Measurements from ENCODE around the gene C16orf96.

The C16orf96 gene

GRCh38 chr16:4532238-4532637 lies 23.9 kb upstream of the C16orf96 start:
- Histone ChIP-seq H2BK12ac (ENCODE audit: low read length) (no peak overlapping the region), H2AFZ (ENCODE audit: low read length) (no peak overlapping the region), H3K18ac (ENCODE audit: low read length) (no peak overlapping the region), H3K23ac (ENCODE audit: low read depth, low read length, poor library complexity) (no peak overlapping the region), H3K4me1 (ENCODE audit: control insufficient read depth in 2 of 2, insufficient read depth in 1 of 2, low read depth in 1 of 2, low read length in 2 of 2) (peaks cover 4 to 11% of the 10 kb centered on the region in 2 donors), H2AK5ac (ENCODE audit: low read depth, low read length) (no peak overlapping the region), H3K4ac (ENCODE audit: low read length) (no peak overlapping the region), H3K79me1 (ENCODE audit: low read depth, low read length) (peaks cover 11% of the 10 kb centered on the region), H2BK5ac (ENCODE audit: low read length) (no peak overlapping the region), H3K9me3 (replicated peaks in 1 of 2; ENCODE audit: control insufficient read depth in 2 of 2, insufficient read depth in 1 of 2, low read depth in 1 of 2, low read length in 2 of 2) (peaks cover 0 to 6% of the 10 kb centered on the region in 2 donors), H4K8ac (ENCODE audit: low read depth, low read length) (no peak overlapping the region), H3K36me3 (replicated peaks in 1 of 2; ENCODE audit: control insufficient read depth in 2 of 2, insufficient read depth in 2 of 2, low read length in 2 of 2) (peaks cover 14 to 50% of the 10 kb centered on the region in 2 donors), H3K14ac (ENCODE audit: low read length) (no peak overlapping the region), H2BK120ac (ENCODE audit: low read depth, low read length) (no peak overlapping the region), H3K4me2 (ENCODE audit: insufficient read depth, low read length, poor library complexity, severe bottlenecking) (no peak overlapping the region), H2BK15ac (ENCODE audit: low read length) (no peak overlapping the region), H3K9ac (ENCODE audit: low read depth, low read length, poor library complexity) (no peak overlapping the region), H3K27me3 (ENCODE audit: control insufficient read depth in 3 of 3, insufficient read depth in 3 of 3, low read depth in 1 of 3, low read length in 3 of 3) (no peaks in the 10 kb centered on the region), H3K27ac (replicated peaks; ENCODE audit: low read length) (no peak overlapping the region), H3K4me3 (ENCODE audit: low read length in 2 of 2) (no peak overlapping the region), H4K91ac (ENCODE audit: low read depth, low read length, poor library complexity) (no peak overlapping the region)
- WGBS, 2 donors (ENCODE audit: extremely low coverage in 2 of 2, insufficient read length in 2 of 2, insufficient replicate concordance in 1 of 2) = no CpG with 5 or more reads among the region's 10 CpGs
- DNase-seq (ENCODE audit: low spot score) = no peak

GRCh38 chr16:4533490-4533889 lies 22.6 kb upstream of the C16orf96 start:
- H3K14ac ChIP-seq (ENCODE audit: low read length) = no peak overlapping the region
- no peak overlapping the region for H2BK5ac ChIP-seq (ENCODE audit: low read length)
- peaks cover 6 to 11% of the 10 kb centered on the region in 2 donors for H3K4me1 ChIP-seq (ENCODE audit: control insufficient read depth in 2 of 2, insufficient read depth in 1 of 2, low read depth in 1 of 2, low read length in 2 of 2)
- H2BK120ac ChIP-seq (ENCODE audit: low read depth, low read length) = no peak overlapping the region
- H3K9me3 ChIP-seq (replicated peaks in 1 of 2; ENCODE audit: control insufficient read depth in 2 of 2, insufficient read depth in 1 of 2, low read depth in 1 of 2, low read length in 2 of 2) = peaks cover 0 to 6% of the 10 kb centered on the region in 2 donors
- no peak overlapping the region for H3K4me2 ChIP-seq (ENCODE audit: insufficient read depth, low read length, poor library complexity, severe bottlenecking)
- H3K18ac ChIP-seq (ENCODE audit: low read length) = no peak overlapping the region
- H4K91ac ChIP-seq (ENCODE audit: low read depth, low read length, poor library complexity) = no peak overlapping the region
- no peak overlapping the region for H3K4me3 ChIP-seq (ENCODE audit: low read length in 2 of 2)
- no peak overlapping the region for H3K9ac ChIP-seq (ENCODE audit: low read depth, low read length, poor library complexity)
- H2BK12ac ChIP-seq (ENCODE audit: low read length) = no peak overlapping the region
- H3K27me3 ChIP-seq (ENCODE audit: control insufficient read depth in 3 of 3, insufficient read depth in 3 of 3, low read depth in 1 of 3, low read length in 3 of 3) = no peaks in the 10 kb centered on the region
- no peak overlapping the region for H3K4ac ChIP-seq (ENCODE audit: low read length)
- H4K8ac ChIP-seq (ENCODE audit: low read depth, low read length) = no peak overlapping the region
- no peak overlapping the region for H2AFZ ChIP-seq (ENCODE audit: low read length)
- no peak overlapping the region for H2BK15ac ChIP-seq (ENCODE audit: low read length)
- no peak overlapping the region for H3K27ac ChIP-seq (replicated peaks; ENCODE audit: low read length)
- DNase-seq (ENCODE audit: low spot score) = no peak
- peaks cover 11% of the 10 kb centered on the region for H3K79me1 ChIP-seq (ENCODE audit: low read depth, low read length)
- peaks cover 14 to 50% of the 10 kb centered on the region in 2 donors for H3K36me3 ChIP-seq (replicated peaks in 1 of 2; ENCODE audit: control insufficient read depth in 2 of 2, insufficient read depth in 2 of 2, low read length in 2 of 2)
- no peak overlapping the region for H2AK5ac ChIP-seq (ENCODE audit: low read depth, low read length)
- 100% methylated on average over 1 of the region's 6 CpGs; no CpG with 5 or more reads in 1 of the 2 donors for WGBS, 2 donors (ENCODE audit: extremely low coverage in 2 of 2, insufficient read length in 2 of 2, insufficient replicate concordance in 1 of 2)
- H3K23ac ChIP-seq (ENCODE audit: low read depth, low read length, poor library complexity) = no peak overlapping the region

GRCh38 chr16:4534151-4534790 lies 21.9 kb upstream of the C16orf96 start:
- no peak overlapping the region for H3K14ac ChIP-seq (ENCODE audit: low read length)
- H3K27ac ChIP-seq (replicated peaks; ENCODE audit: low read length) = no peak overlapping the region
- no CpG with 5 or more reads among the region's 13 CpGs for WGBS, 2 donors (ENCODE audit: extremely low coverage in 2 of 2, insufficient read length in 2 of 2, insufficient replicate concordance in 1 of 2)
- no peak overlapping the region for H3K4ac ChIP-seq (ENCODE audit: low read length)
- no peak overlapping the region for H3K18ac ChIP-seq (ENCODE audit: low read length)
- H3K79me1 ChIP-seq (ENCODE audit: low read depth, low read length) = peaks cover 11% of the 10 kb centered on the region
- peaks cover 6 to 11% of the 10 kb centered on the region in 2 donors for H3K4me1 ChIP-seq (ENCODE audit: control insufficient read depth in 2 of 2, insufficient read depth in 1 of 2, low read depth in 1 of 2, low read length in 2 of 2)
- H2AFZ ChIP-seq (ENCODE audit: low read length) = no peak overlapping the region
- no peak overlapping the region for H3K23ac ChIP-seq (ENCODE audit: low read depth, low read length, poor library complexity)
- no peaks in the 10 kb centered on the region for H3K27me3 ChIP-seq (ENCODE audit: control insufficient read depth in 3 of 3, insufficient read depth in 3 of 3, low read depth in 1 of 3, low read length in 3 of 3)
- no peak overlapping the region for H2BK15ac ChIP-seq (ENCODE audit: low read length)
- no peak overlapping the region for H2BK120ac ChIP-seq (ENCODE audit: low read depth, low read length)
- no peak overlapping the region for H4K91ac ChIP-seq (ENCODE audit: low read depth, low read length, poor library complexity)
- H3K9me3 ChIP-seq (replicated peaks in 1 of 2; ENCODE audit: control insufficient read depth in 2 of 2, insufficient read depth in 1 of 2, low read depth in 1 of 2, low read length in 2 of 2) = peaks cover 3 to 10% of the 10 kb centered on the region in 2 donors
- no peak overlapping the region for H2BK5ac ChIP-seq (ENCODE audit: low read length)
- no peak overlapping the region for H3K4me3 ChIP-seq (ENCODE audit: low read length in 2 of 2)
- H4K8ac ChIP-seq (ENCODE audit: low read depth, low read length) = no peak overlapping the region
- H2BK12ac ChIP-seq (ENCODE audit: low read length) = no peak overlapping the region
- no peak for DNase-seq (ENCODE audit: low spot score)
- H3K4me2 ChIP-seq (ENCODE audit: insufficient read depth, low read length, poor library complexity, severe bottlenecking) = no peak overlapping the region
- H2AK5ac ChIP-seq (ENCODE audit: low read depth, low read length) = no peak overlapping the region
- H3K36me3 ChIP-seq (replicated peaks in 1 of 2; ENCODE audit: control insufficient read depth in 2 of 2, insufficient read depth in 2 of 2, low read length in 2 of 2) = peaks cover 16 to 50% of the 10 kb centered on the region in 2 donors
- H3K9ac ChIP-seq (ENCODE audit: low read depth, low read length, poor library complexity) = no peak overlapping the region

GRCh38 chr16:4535627-4536108 lies 20.5 kb upstream of the C16orf96 start:
- no peak overlapping the region for H2BK5ac ChIP-seq (ENCODE audit: low read length)
- peaks cover 6 to 20% of the 10 kb centered on the region in 2 donors for H3K9me3 ChIP-seq (replicated peaks in 1 of 2; ENCODE audit: control insufficient read depth in 2 of 2, insufficient read depth in 1 of 2, low read depth in 1 of 2, low read length in 2 of 2)
- H3K23ac ChIP-seq (ENCODE audit: low read depth, low read length, poor library complexity) = peak overlapping the region; percentile 17
- no peak for DNase-seq (ENCODE audit: low spot score)
- no peak overlapping the region for H2BK15ac ChIP-seq (ENCODE audit: low read length)
- peak overlapping the region; percentile 59 for H3K18ac ChIP-seq (ENCODE audit: low read length)
- H3K27me3 ChIP-seq (ENCODE audit: control insufficient read depth in 3 of 3, insufficient read depth in 3 of 3, low read depth in 1 of 3, low read length in 3 of 3) = no peaks in the 10 kb centered on the region
- peaks cover 10% of the 10 kb centered on the region for H3K79me1 ChIP-seq (ENCODE audit: low read depth, low read length)
- WGBS, 2 donors (ENCODE audit: extremely low coverage in 2 of 2, insufficient read length in 2 of 2, insufficient replicate concordance in 1 of 2) = no CpG with 5 or more reads among the region's 7 CpGs
- peaks cover 16 to 47% of the 10 kb centered on the region in 2 donors for H3K36me3 ChIP-seq (replicated peaks in 1 of 2; ENCODE audit: control insufficient read depth in 2 of 2, insufficient read depth in 2 of 2, low read length in 2 of 2)
- H2BK120ac ChIP-seq (ENCODE audit: low read depth, low read length) = no peak overlapping the region
- no peak overlapping the region for H4K91ac ChIP-seq (ENCODE audit: low read depth, low read length, poor library complexity)
- H3K9ac ChIP-seq (ENCODE audit: low read depth, low read length, poor library complexity) = peak overlapping the region; percentile 75
- H3K4me1 ChIP-seq (ENCODE audit: control insufficient read depth in 2 of 2, insufficient read depth in 1 of 2, low read depth in 1 of 2, low read length in 2 of 2) = peaks cover 6 to 8% of the 10 kb centered on the region in 2 donors
- H3K4me3 ChIP-seq (ENCODE audit: low read length in 2 of 2) = peak overlapping the region in 1 of 2 donors; percentile 7
- no peak overlapping the region for H4K8ac ChIP-seq (ENCODE audit: low read depth, low read length)
- peak overlapping the region; percentile 65 for H2AK5ac ChIP-seq (ENCODE audit: low read depth, low read length)
- H3K14ac ChIP-seq (ENCODE audit: low read length) = no peak overlapping the region
- no peak overlapping the region for H3K4ac ChIP-seq (ENCODE audit: low read length)
- H2AFZ ChIP-seq (ENCODE audit: low read length) = no peak overlapping the region
- H3K4me2 ChIP-seq (ENCODE audit: insufficient read depth, low read length, poor library complexity, severe bottlenecking) = no peak overlapping the region
- H2BK12ac ChIP-seq (ENCODE audit: low read length) = no peak overlapping the region
- H3K27ac ChIP-seq (replicated peaks; ENCODE audit: low read length) = no peak overlapping the region
